ENCODE results near the gene TP53TG5. TPM values are rescaled to one million over a fixed set of nuclear protein-coding genes. Genes with fewer than 3 reads are reported as not detected.

Gene TP53TG5
- total and polyA plus RNA-seq, 4 donors = 0.03 to 0.28 TPM; not detected in 2

GRCh38 chr20:45359406-45360148 is 18.5 kb downstream of the TP53TG5 start:
- H3K36me3 ChIP-seq (ENCODE audit: control insufficient read depth in 4 of 4, insufficient read depth in 4 of 4, low read length in 4 of 4) = no peaks in the 10 kb centered on the region
- H3K27ac ChIP-seq (ENCODE audit: low read depth in 1 of 2, low read length in 1 of 2) = peak overlapping the region; percentile 92 to 95
- 50 to 77% methylated on average over 9 of the region's 9 CpGs for WGBS, 2 donors
- no peak overlapping the region for H3K4me3 ChIP-seq
- no peak overlapping the region for H3K9ac ChIP-seq (ENCODE audit: insufficient read depth in 1 of 2, low read length in 2 of 2)
- H3K4me1 ChIP-seq (ENCODE audit: control insufficient read depth in 5 of 5, insufficient read depth in 5 of 5, low read length in 5 of 5) = peaks cover 7 to 30% (median 24%) of the 10 kb centered on the region in 5 donors
- H3K9me3 ChIP-seq (ENCODE audit: control insufficient read depth in 4 of 4, insufficient read depth in 3 of 4, low read length in 3 of 4) = no peaks in the 10 kb centered on the region
- ATAC-seq (ENCODE audit: insufficient read depth, low FRiP score) (no peak), DNase-seq (no peak)
- no peaks in the 10 kb centered on the region for H3K27me3 ChIP-seq (ENCODE audit: control insufficient read depth in 3 of 3, insufficient read depth in 3 of 3, low read length in 2 of 3)
- TF ChIP-seq CTCF (IDR thresholded peaks at IDR 0.05; ENCODE audit: control extremely low read depth, extremely low read depth) = no peak

GRCh38 chr20:45359069-45359405 is 19.1 kb downstream of the TP53TG5 start:
- TF ChIP-seq CTCF (IDR thresholded peaks at IDR 0.05; ENCODE audit: control extremely low read depth, extremely low read depth) = no peak
- H3K4me1 ChIP-seq (ENCODE audit: control insufficient read depth in 5 of 5, insufficient read depth in 5 of 5, low read length in 5 of 5) = peaks cover 5 to 28% (median 22%) of the 10 kb centered on the region in 5 donors
- no peak overlapping the region for H3K4me3 ChIP-seq
- H3K9ac ChIP-seq (ENCODE audit: insufficient read depth in 1 of 2, low read length in 2 of 2) = no peak overlapping the region
- H3K36me3 ChIP-seq (ENCODE audit: control insufficient read depth in 4 of 4, insufficient read depth in 4 of 4, low read length in 4 of 4) = no peaks in the 10 kb centered on the region
- WGBS, 2 donors = 47 to 54% methylated on average over 7 of the region's 7 CpGs
- H3K27me3 ChIP-seq (ENCODE audit: control insufficient read depth in 3 of 3, insufficient read depth in 3 of 3, low read length in 2 of 3) = no peaks in the 10 kb centered on the region
- no peaks in the 10 kb centered on the region for H3K9me3 ChIP-seq (ENCODE audit: control insufficient read depth in 4 of 4, insufficient read depth in 3 of 4, low read length in 3 of 4)
- ATAC-seq (ENCODE audit: insufficient read depth, low FRiP score) (no peak), DNase-seq (no peak)
- peak overlapping the region; percentile 92 to 95 for H3K27ac ChIP-seq (ENCODE audit: low read depth in 1 of 2, low read length in 1 of 2)

GRCh38 chr20:45358282-45359068 is 19.6 kb downstream of the TP53TG5 start:
- TF ChIP-seq CTCF (IDR thresholded peaks at IDR 0.05; ENCODE audit: control extremely low read depth, extremely low read depth) = no peak
- Histone ChIP-seq H3K27me3 (ENCODE audit: control insufficient read depth in 3 of 3, insufficient read depth in 3 of 3, low read length in 2 of 3) (no peaks in the 10 kb centered on the region), H3K36me3 (ENCODE audit: control insufficient read depth in 4 of 4, insufficient read depth in 4 of 4, low read length in 4 of 4) (no peaks in the 10 kb centered on the region), H3K9me3 (ENCODE audit: control insufficient read depth in 4 of 4, insufficient read depth in 3 of 4, low read length in 3 of 4) (no peaks in the 10 kb centered on the region), H3K9ac (ENCODE audit: insufficient read depth in 1 of 2, low read length in 2 of 2) (no peak overlapping the region), H3K27ac (ENCODE audit: low read depth in 1 of 2, low read length in 1 of 2) (peak overlapping the region; percentile 92 to 95), H3K4me1 (ENCODE audit: control insufficient read depth in 5 of 5, insufficient read depth in 5 of 5, low read length in 5 of 5) (peaks cover 0 to 24% (median 16%) of the 10 kb centered on the region in 5 donors), H3K4me3 (no peak overlapping the region)
- DNase-seq (peak in 2 of 3 donors; percentile 30 to 64), ATAC-seq (ENCODE audit: insufficient read depth, low FRiP score) (peak; percentile 7)
- 17 to 25% methylated on average over 10 of the region's 10 CpGs for WGBS, 2 donors

All from lung (tissue), 12 donors.